ENCODE results near the gene RNF128.

The RNF128 gene

DNA sequence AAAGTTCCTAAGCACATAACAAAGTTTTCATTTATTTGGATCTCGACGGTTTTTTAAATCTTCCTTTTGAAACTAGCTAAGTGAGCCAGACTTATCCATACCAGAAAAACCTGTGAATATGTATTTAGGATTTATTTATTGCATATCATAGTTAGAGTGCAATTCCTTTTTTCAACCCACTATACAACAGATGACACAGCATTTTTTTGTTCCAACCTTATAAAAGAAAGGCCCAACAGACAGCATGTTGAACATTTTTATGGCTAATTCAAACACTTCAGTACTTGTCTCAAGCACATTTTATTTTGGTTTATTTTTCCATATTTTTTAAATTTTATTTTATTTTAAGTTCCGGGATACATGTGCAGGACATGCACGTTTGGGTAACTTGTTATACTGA is 15.1 kb upstream of the RNF128 start:
- Histone ChIP-seq H3K9ac (ENCODE audit: low read length) (no peak overlapping the region), H3K27ac (ENCODE audit: low read depth, low read length) (no peak overlapping the region), H3K27me3 (ENCODE audit: control insufficient read depth in 1 of 2, insufficient read depth in 2 of 2, low read length in 2 of 2) (peaks cover 0 to 5% of the 10 kb centered on the region in 2 donors), H3K36me3 (ENCODE audit: insufficient read depth, low read length) (no peaks in the 10 kb centered on the region), H3K4me1 (ENCODE audit: insufficient read depth, low read length) (no peaks in the 10 kb centered on the region), H3K9me3 (ENCODE audit: low read length) (no peaks in the 10 kb centered on the region), H3K4me3 (ENCODE audit: low read depth in 1 of 2, low read length in 2 of 2) (no peak overlapping the region)

DNA sequence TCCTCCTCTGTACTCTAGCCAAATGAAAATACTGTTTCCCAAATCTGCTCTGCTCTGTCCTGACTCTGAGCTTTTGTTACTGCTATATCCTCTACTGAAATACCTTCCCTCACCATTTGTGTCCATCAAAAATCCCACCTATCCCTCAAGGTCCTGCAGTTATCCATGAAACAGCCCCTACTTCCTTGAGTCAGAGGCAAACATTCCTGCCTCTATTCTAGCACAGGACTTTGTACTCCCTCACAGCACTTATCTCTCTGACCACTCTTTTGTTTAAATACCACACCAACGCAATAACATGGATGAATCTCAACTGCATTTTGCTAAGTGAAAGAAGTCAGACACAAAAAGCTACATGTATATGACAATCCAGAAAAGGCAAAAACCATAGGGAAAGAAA is 10.5 kb upstream of the RNF128 start:
- H3K36me3 ChIP-seq (ENCODE audit: insufficient read depth, low read length): no peaks in the 10 kb centered on the region
- peaks cover 0 to 5% of the 10 kb centered on the region in 2 donors for H3K27me3 ChIP-seq (ENCODE audit: control insufficient read depth in 1 of 2, insufficient read depth in 2 of 2, low read length in 2 of 2)
- no peak overlapping the region for H3K9ac ChIP-seq (ENCODE audit: low read length)
- no peak overlapping the region for H3K4me3 ChIP-seq (ENCODE audit: low read depth in 1 of 2, low read length in 2 of 2)
- H3K4me1 ChIP-seq (ENCODE audit: insufficient read depth, low read length): no peaks in the 10 kb centered on the region
- no peaks in the 10 kb centered on the region for H3K9me3 ChIP-seq (ENCODE audit: low read length)
- H3K27ac ChIP-seq (ENCODE audit: low read depth, low read length): no peak overlapping the region

DNA sequence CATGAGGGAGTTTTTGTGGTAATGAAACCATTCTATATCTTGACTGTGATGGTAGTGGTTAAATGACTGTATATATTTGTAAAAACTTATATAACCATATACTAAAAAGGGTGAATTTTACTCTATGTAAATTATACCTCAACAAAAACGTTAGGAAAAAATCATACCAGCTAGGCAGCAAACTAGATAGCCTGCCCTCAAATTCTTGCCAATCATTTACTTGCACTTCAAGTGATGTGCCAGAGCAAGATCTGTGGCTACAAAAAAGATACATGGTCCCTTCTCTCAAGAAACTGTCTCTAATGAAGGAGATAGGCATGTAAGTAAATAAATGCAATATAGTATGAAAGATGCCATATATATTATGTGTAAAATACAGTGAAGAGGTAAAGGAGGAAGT is 10.0 kb upstream of the RNF128 start:
- no peaks in the 10 kb centered on the region for H3K9me3 ChIP-seq (ENCODE audit: low read length)
- H3K27me3 ChIP-seq (ENCODE audit: control insufficient read depth in 1 of 2, insufficient read depth in 2 of 2, low read length in 2 of 2): peaks cover 0 to 5% of the 10 kb centered on the region in 2 donors
- no peak overlapping the region for H3K9ac ChIP-seq (ENCODE audit: low read length)
- H3K27ac ChIP-seq (ENCODE audit: low read depth, low read length): no peak overlapping the region
- no peak overlapping the region for H3K4me3 ChIP-seq (ENCODE audit: low read depth in 1 of 2, low read length in 2 of 2)
- H3K36me3 ChIP-seq (ENCODE audit: insufficient read depth, low read length): no peaks in the 10 kb centered on the region
- H3K4me1 ChIP-seq (ENCODE audit: insufficient read depth, low read length): no peaks in the 10 kb centered on the region

DNA sequence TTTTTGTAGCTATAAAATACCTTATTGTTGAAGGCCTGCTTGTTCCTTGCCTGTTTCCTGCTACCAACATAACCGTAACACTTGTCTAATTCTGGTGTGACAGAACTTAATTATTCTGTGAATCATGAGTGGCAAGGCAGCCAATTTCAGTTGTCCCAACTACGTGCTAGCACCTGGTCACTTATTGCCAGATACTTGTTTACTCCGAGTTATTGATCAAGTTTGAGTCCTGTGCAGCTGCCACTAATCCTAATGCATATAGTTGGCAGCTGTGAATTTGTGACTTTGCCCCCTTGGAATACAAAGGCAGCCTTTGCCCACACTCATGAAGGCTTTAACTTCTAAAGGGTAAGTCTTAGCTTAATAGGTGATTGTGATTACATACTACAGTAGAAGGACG is 7.8 kb upstream of the RNF128 start:
- Histone ChIP-seq H3K9me3 (ENCODE audit: low read length) (no peaks in the 10 kb centered on the region), H3K9ac (ENCODE audit: low read length) (no peak overlapping the region), H3K27me3 (ENCODE audit: control insufficient read depth in 1 of 2, insufficient read depth in 2 of 2, low read length in 2 of 2) (no peaks in the 10 kb centered on the region), H3K4me1 (ENCODE audit: insufficient read depth, low read length) (no peaks in the 10 kb centered on the region), H3K36me3 (ENCODE audit: insufficient read depth, low read length) (no peaks in the 10 kb centered on the region), H3K4me3 (ENCODE audit: low read depth in 1 of 2, low read length in 2 of 2) (no peak overlapping the region), H3K27ac (ENCODE audit: low read depth, low read length) (no peak overlapping the region)

DNA sequence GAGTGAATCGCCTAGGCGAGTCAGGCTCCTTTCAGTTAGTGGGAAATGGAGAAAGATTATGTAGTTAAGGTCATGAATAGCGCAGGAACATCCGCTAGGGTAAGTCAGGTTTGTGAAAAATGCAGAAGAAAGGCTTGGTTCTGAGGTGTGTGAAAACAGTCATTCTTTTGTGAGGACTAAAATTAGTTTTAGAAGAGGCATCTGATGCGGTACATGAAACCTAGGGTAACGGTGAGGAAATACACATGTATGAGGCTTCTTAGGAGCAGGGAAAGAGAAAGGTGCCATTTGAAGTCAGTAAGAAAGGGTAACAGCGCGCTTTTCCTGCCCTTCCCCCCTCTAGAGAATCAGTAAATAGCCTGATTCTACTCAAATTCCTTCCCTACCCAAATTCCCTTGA is 570 bp upstream of the RNF128 start:
- H3K9ac ChIP-seq (ENCODE audit: low read length): no peak overlapping the region
- no peaks in the 10 kb centered on the region for H3K36me3 ChIP-seq (ENCODE audit: insufficient read depth, low read length)
- H3K4me3 ChIP-seq (ENCODE audit: low read depth in 1 of 2, low read length in 2 of 2): peak overlapping the region; percentile 44 to 51
- no peak overlapping the region for H3K27ac ChIP-seq (ENCODE audit: low read depth, low read length)
- H3K4me1 ChIP-seq (ENCODE audit: insufficient read depth, low read length): no peaks in the 10 kb centered on the region
- no peaks in the 10 kb centered on the region for H3K9me3 ChIP-seq (ENCODE audit: low read length)
- H3K27me3 ChIP-seq (ENCODE audit: control insufficient read depth in 1 of 2, insufficient read depth in 2 of 2, low read length in 2 of 2): peaks cover 0 to 22% of the 10 kb centered on the region in 2 donors

DNA sequence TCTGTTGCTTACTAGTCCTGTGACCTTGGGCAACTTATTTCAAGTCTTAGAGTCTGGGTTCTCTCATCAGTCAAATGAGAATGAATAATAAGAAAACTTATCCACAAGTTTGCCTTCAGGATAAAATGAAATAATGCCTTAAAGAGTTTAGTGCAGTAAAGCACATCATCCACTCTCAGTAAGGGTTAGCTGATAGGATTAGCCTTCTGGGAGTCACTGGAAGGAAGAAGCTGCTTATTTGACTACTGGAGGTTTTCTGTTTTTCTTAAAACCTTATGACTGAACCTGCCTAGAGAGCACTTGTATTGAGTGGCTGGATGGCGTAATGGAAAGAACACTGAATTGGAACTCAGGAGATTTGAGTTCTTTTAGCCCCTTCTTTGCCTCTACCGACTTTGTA is 1.8 kb downstream of the RNF128 start:
- no peaks in the 10 kb centered on the region for H3K4me1 ChIP-seq (ENCODE audit: insufficient read depth, low read length)
- no peaks in the 10 kb centered on the region for H3K36me3 ChIP-seq (ENCODE audit: insufficient read depth, low read length)
- no peak overlapping the region for H3K4me3 ChIP-seq (ENCODE audit: low read depth in 1 of 2, low read length in 2 of 2)
- H3K27me3 ChIP-seq (ENCODE audit: control insufficient read depth in 1 of 2, insufficient read depth in 2 of 2, low read length in 2 of 2): peaks cover 0 to 22% of the 10 kb centered on the region in 2 donors
- H3K9me3 ChIP-seq (ENCODE audit: low read length): no peaks in the 10 kb centered on the region
- H3K9ac ChIP-seq (ENCODE audit: low read length): no peak overlapping the region
- H3K27ac ChIP-seq (ENCODE audit: low read depth, low read length): no peak overlapping the region

DNA sequence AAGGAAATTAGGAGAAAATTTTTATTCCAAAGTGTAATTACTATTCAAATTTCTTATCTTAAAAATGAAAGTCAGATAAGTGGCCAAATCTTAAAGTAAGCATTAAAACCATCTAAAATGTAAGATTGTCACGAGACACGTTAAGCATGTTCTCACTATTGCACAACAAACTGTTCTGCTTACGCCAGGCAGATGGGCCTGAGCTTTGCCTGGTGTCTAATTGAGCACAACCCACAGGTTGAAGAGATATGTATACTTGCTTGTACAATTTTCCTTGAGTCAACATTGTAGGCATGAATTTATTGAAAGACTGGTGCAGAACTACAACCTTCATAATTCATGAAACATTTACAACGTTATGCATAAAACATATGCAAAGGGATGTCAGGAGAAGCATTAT is 3.9 kb downstream of the RNF128 start:
- Histone ChIP-seq H3K27ac (ENCODE audit: low read depth, low read length) (no peak overlapping the region), H3K9ac (ENCODE audit: low read length) (no peak overlapping the region), H3K4me1 (ENCODE audit: insufficient read depth, low read length) (no peaks in the 10 kb centered on the region)

DNA sequence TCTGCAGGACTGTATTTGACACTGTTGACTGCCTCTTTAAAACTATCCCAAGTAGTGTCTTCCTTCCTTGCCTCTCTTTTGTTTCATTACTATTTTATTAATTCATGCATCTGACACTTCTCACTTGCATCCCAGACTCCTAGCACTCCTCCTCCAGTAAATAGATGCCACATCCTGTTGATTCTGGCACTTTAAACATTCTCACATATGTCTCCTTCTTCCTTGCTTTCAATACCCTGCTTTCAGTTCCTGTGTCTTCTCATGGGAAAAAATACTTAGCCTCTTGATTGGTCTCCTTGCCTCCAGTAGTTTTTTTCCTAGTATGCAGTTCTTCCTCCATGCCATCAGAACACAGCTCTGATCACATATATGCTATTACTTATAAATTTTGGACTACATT is 5.1 kb downstream of the RNF128 start:
- Histone ChIP-seq H3K27ac (ENCODE audit: low read depth, low read length) (no peak overlapping the region), H3K27me3 (ENCODE audit: control insufficient read depth in 1 of 2, insufficient read depth in 2 of 2, low read length in 2 of 2) (peaks cover 0 to 10% of the 10 kb centered on the region in 2 donors), H3K4me3 (ENCODE audit: low read depth in 1 of 2, low read length in 2 of 2) (no peak overlapping the region), H3K36me3 (ENCODE audit: insufficient read depth, low read length) (no peaks in the 10 kb centered on the region), H3K9me3 (ENCODE audit: low read length) (no peaks in the 10 kb centered on the region), H3K9ac (ENCODE audit: low read length) (no peak overlapping the region), H3K4me1 (ENCODE audit: insufficient read depth, low read length) (no peaks in the 10 kb centered on the region)

More for the DNA sequence above, 3.9 kb downstream of the RNF128 start:
- no peak overlapping the region for H3K4me3 ChIP-seq (ENCODE audit: low read depth in 1 of 2, low read length in 2 of 2)
- peaks cover 0 to 21% of the 10 kb centered on the region in 2 donors for H3K27me3 ChIP-seq (ENCODE audit: control insufficient read depth in 1 of 2, insufficient read depth in 2 of 2, low read length in 2 of 2)
- no peaks in the 10 kb centered on the region for H3K36me3 ChIP-seq (ENCODE audit: insufficient read depth, low read length)
- no peaks in the 10 kb centered on the region for H3K9me3 ChIP-seq (ENCODE audit: low read length)

DNA sequence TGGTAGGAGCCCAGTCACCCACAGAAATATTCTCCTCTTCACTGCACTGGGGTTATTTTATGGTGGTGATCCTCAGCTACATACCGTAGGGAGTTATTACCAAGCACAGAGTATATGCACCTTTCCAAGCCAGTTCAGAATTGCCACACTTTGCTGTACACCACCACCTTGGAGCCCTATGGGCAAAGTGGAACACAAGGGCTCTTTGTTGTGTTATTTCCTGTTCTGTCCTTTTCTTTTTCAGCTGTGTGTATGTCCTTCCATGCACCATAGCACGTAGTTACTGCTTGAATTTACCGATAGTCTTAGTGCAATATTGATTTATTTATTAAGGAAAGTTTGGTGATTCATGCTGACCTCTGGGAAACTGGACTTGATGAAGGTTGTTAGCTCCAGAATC is 8.3 kb downstream of the RNF128 start:
- Histone ChIP-seq H3K9ac (ENCODE audit: low read length) (no peak overlapping the region), H3K9me3 (ENCODE audit: low read length) (no peaks in the 10 kb centered on the region), H3K36me3 (ENCODE audit: insufficient read depth, low read length) (no peaks in the 10 kb centered on the region), H3K27me3 (ENCODE audit: control insufficient read depth in 1 of 2, insufficient read depth in 2 of 2, low read length in 2 of 2) (no peaks in the 10 kb centered on the region), H3K27ac (ENCODE audit: low read depth, low read length) (no peak overlapping the region), H3K4me3 (ENCODE audit: low read depth in 1 of 2, low read length in 2 of 2) (no peak overlapping the region), H3K4me1 (ENCODE audit: insufficient read depth, low read length) (no peaks in the 10 kb centered on the region)

DNA sequence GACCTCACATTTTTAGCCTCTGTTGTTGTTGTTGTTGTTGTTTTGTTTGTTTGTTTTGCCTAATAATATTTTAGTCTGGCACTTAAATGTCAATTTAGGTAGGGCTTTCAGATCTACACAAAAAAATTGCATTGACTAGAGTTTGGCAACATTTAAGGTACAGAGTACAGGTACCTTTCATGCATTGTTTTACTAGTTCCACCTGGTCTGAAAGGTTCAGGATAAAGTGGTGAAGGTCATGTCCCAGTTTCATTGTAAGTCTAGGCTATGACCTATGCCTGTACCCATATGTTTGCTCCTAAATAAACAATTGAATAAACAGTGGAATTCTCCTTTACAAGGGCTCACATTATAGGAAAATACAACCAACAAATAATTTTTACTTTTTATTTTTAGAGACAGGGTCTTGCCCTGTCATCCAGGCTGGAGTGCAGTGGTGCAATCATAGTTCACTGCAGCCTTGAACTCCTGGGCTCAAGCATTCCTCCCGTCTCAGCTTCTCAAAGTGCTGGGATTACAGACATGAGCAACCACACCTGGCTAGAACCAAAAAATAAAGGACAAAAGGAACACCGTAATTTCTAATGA is 13.8 kb downstream of the RNF128 start:
- Histone ChIP-seq H3K36me3 (ENCODE audit: insufficient read depth, low read length) (no peaks in the 10 kb centered on the region), H3K9me3 (ENCODE audit: low read length) (no peaks in the 10 kb centered on the region), H3K27ac (ENCODE audit: low read depth, low read length) (no peak overlapping the region), H3K4me3 (ENCODE audit: low read depth in 1 of 2, low read length in 2 of 2) (no peak overlapping the region), H3K4me1 (ENCODE audit: insufficient read depth, low read length) (no peaks in the 10 kb centered on the region), H3K27me3 (ENCODE audit: control insufficient read depth in 1 of 2, insufficient read depth in 2 of 2, low read length in 2 of 2) (no peaks in the 10 kb centered on the region), H3K9ac (ENCODE audit: low read length) (no peak overlapping the region)

DNA sequence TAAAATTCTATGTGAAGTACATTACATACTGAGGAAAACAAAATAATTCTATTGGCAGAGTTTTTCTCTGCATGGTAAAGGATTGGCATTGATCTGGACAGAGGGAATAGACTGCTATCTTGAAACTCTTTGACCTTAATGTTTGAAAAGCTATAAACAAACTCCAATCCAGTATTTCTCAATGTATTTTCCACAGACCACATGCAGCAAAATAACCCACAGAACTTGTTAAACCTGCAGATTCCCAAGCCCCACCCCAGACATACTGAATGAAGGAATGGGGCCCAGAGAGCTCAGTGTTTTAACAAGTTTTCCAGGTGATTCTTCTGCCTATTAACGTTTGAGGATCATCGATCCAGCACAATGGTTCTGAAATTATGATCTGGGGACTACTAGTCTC is 15.7 kb downstream of the RNF128 start:
- Histone ChIP-seq H3K9ac (ENCODE audit: low read length) (no peak overlapping the region), H3K4me3 (ENCODE audit: low read depth in 1 of 2, low read length in 2 of 2) (no peak overlapping the region), H3K9me3 (ENCODE audit: low read length) (no peaks in the 10 kb centered on the region), H3K36me3 (ENCODE audit: insufficient read depth, low read length) (no peaks in the 10 kb centered on the region), H3K4me1 (ENCODE audit: insufficient read depth, low read length) (no peaks in the 10 kb centered on the region), H3K27me3 (ENCODE audit: control insufficient read depth in 1 of 2, insufficient read depth in 2 of 2, low read length in 2 of 2) (no peaks in the 10 kb centered on the region), H3K27ac (ENCODE audit: low read depth, low read length) (no peak overlapping the region)

DNA sequence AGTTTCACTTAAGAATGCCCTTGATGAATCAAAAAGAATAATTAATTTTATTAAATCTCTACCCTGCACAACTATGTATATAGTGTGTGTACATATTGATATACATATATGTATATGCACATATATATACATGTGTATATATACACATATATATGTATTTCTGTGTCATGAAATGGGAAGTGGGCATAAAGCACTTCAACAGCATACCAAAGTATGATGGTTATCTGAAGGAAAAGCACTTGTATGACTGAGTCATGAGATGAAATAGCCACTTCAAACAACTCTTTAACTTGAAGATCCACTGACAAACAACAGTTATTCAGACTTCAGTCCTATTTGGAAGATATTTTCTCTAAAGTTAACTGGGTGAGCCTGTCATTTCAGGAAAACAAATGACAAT is 16.3 kb downstream of the RNF128 start:
- H3K36me3 ChIP-seq (ENCODE audit: insufficient read depth, low read length): no peaks in the 10 kb centered on the region
- peaks cover under 1% of the 10 kb centered on the region for H3K9me3 ChIP-seq (ENCODE audit: low read length)
- H3K4me3 ChIP-seq (ENCODE audit: low read depth in 1 of 2, low read length in 2 of 2): no peak overlapping the region
- H3K4me1 ChIP-seq (ENCODE audit: insufficient read depth, low read length): no peaks in the 10 kb centered on the region
- H3K27me3 ChIP-seq (ENCODE audit: control insufficient read depth in 1 of 2, insufficient read depth in 2 of 2, low read length in 2 of 2): no peaks in the 10 kb centered on the region
- no peak overlapping the region for H3K9ac ChIP-seq (ENCODE audit: low read length)
- H3K27ac ChIP-seq (ENCODE audit: low read depth, low read length): no peak overlapping the region

All from muscle layer of colon (tissue), 2 donors.